ENCODE measurements around the gene KIF1A. TPM values are rescaled to one million over a fixed set of nuclear protein-coding genes. Genes with fewer than 3 reads are reported as not detected.

Gene KIF1A
- total RNA-seq, 1 donor, result not detected

DNA sequence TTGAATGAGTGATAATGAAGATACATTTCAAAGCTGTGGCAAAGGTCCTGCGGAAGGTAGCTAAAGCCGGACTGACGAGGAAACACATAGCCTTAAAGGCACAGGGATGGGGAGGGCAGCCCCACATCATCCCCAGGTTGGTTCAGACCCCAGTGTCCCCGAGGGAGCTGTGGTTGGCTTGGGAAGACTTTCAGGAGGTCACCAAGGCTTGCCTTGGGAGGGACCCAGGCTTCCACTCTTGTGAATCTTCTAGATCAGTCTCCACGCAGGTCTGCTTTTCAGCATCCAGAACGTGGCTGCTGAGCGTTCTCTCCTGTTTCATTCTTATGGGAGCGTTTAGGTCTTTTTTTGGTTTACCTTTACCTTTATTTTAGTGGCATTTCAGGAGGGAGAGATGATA, 16.8 kb downstream of the KIF1A start:
- Histone ChIP-seq H3K27me3 (ENCODE audit: insufficient read depth, low read length) (peaks cover 15% of the 10 kb centered on the region), H3K4me1 (ENCODE audit: insufficient read depth, low read length) (no peaks in the 10 kb centered on the region), H3K9me3 (ENCODE audit: low read depth, low read length) (no peaks in the 10 kb centered on the region), H3K4me3 (ENCODE audit: low read length) (no peak overlapping the region)

DNA sequence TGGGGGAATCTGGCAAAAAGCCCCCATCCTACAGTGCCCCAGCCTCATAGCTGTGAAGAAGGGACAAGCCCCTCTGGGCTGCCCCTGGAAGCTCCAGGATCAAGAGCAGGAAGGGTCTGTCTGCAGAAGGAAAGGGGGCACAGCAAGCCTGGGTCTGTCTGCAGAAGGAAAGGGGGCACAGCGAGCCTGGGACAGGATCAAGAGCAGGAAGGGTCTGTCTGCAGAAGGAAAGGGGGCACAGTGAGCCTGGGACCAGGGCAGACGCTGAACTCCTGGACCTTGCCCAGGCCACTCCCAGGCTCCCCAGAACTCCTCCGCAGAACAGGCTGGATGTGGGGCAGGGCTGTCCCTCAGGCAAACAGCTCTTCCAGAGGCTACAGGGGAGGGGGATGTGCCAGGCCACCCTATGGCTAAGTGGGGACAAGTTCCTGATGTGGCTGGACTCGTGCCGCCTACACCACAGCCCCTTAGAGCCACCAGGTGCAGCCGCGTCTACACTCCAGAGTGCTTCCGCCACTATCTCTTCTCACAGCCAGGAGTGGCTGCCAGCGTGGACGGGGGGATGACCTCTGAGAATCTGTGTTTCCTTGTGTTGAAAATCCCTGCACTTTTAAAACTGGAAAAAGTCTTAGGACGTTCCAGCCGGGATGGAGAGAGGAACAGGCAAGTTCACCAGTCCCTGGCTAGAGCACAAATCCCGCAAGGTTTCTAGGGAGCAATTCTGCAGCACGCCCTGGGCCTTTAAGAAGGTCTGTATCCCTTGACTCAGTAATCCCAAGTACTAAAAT, 20.8 kb downstream of the KIF1A start:
- Histone ChIP-seq H3K27me3 (ENCODE audit: insufficient read depth, low read length) (peaks cover 12% of the 10 kb centered on the region), H3K4me1 (ENCODE audit: insufficient read depth, low read length) (no peaks in the 10 kb centered on the region), H3K9me3 (ENCODE audit: low read depth, low read length) (no peaks in the 10 kb centered on the region), H3K4me3 (ENCODE audit: low read length) (no peak overlapping the region)

DNA sequence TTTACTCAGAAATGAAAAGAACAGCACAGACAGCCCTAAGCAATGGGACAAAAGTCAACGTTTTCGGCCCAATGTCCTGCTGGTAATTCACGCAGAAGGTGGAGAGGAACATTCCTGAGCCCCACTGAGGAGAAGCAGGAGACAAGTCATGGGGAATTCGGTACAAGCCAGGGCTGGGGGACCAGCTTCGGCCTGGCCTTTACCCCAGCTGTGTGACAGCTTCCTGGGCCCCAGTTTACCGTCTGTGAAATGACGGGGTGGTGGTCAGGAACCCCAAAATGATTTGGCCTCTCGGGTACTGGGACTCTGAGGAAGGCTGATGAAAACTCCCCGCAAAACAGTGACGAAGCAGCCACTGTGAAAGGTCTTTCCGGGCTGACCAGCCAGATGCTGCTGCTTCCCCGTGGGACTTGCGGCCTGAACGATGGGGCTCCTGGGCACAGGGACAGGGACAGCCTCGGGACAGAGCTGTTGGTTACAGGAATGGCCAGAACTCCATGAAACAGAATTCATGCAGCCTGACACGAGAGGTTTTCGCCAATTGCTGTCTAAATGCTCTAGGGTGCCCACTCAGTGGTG, 21.6 kb downstream of the KIF1A start:
- peaks cover 12% of the 10 kb centered on the region for H3K27me3 ChIP-seq (ENCODE audit: insufficient read depth, low read length)
- H3K4me3 ChIP-seq (ENCODE audit: low read length), result no peak overlapping the region
- no peaks in the 10 kb centered on the region for H3K4me1 ChIP-seq (ENCODE audit: insufficient read depth, low read length)

DNA sequence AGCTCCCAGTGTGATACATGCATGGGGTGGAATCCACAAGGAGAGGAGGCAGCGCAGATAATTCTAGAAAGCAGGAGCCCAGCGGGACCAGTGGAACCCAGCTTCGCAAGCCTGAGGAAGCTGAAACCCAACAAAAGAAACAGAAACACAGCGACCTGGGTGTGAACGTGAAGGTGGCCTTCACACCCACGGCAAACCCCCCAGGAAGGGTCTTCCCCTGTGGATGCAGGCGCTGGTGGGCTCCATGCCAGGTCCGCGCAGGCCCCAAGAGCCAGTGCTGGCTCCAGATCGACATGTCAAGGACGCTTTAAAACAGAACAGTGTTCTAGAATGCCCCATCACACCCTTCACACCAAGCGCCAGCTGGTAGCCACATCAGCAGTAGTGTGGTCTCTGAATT, 22.1 kb downstream of the KIF1A start:
- Histone ChIP-seq H3K9me3 (ENCODE audit: low read depth, low read length) (no peaks in the 10 kb centered on the region), H3K27me3 (ENCODE audit: insufficient read depth, low read length) (peaks cover 12% of the 10 kb centered on the region), H3K4me1 (ENCODE audit: insufficient read depth, low read length) (no peaks in the 10 kb centered on the region), H3K4me3 (ENCODE audit: low read length) (no peak overlapping the region)

More for the DNA sequence above, 21.6 kb downstream of the KIF1A start:
- H3K9me3 ChIP-seq (ENCODE audit: low read depth, low read length), result no peaks in the 10 kb centered on the region

DNA sequence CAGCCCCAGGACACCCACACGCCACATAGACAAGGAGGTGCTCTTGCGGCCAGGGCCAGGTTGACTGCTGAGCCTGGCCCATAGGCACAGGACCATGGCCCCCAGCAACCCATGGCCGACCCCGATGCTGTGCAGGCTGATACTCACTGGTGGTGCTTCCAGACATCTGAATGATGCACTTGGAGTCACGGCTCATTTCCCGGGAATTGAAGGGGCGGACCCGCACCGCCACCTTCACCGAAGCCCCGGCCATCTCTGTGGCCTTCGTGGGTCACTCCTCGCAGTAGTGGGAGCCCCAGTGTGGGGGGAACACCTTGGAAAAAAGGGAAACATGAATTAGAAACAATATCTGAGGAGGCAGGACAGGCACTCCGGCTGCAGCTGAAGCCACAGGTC, 22.5 kb downstream of the KIF1A start:
- H3K9me3 ChIP-seq (ENCODE audit: low read depth, low read length), result no peaks in the 10 kb centered on the region
- H3K4me1 ChIP-seq (ENCODE audit: insufficient read depth, low read length), result no peaks in the 10 kb centered on the region
- H3K27me3 ChIP-seq (ENCODE audit: insufficient read depth, low read length), result peaks cover 10% of the 10 kb centered on the region
- H3K4me3 ChIP-seq (ENCODE audit: low read length), result no peak overlapping the region

DNA sequence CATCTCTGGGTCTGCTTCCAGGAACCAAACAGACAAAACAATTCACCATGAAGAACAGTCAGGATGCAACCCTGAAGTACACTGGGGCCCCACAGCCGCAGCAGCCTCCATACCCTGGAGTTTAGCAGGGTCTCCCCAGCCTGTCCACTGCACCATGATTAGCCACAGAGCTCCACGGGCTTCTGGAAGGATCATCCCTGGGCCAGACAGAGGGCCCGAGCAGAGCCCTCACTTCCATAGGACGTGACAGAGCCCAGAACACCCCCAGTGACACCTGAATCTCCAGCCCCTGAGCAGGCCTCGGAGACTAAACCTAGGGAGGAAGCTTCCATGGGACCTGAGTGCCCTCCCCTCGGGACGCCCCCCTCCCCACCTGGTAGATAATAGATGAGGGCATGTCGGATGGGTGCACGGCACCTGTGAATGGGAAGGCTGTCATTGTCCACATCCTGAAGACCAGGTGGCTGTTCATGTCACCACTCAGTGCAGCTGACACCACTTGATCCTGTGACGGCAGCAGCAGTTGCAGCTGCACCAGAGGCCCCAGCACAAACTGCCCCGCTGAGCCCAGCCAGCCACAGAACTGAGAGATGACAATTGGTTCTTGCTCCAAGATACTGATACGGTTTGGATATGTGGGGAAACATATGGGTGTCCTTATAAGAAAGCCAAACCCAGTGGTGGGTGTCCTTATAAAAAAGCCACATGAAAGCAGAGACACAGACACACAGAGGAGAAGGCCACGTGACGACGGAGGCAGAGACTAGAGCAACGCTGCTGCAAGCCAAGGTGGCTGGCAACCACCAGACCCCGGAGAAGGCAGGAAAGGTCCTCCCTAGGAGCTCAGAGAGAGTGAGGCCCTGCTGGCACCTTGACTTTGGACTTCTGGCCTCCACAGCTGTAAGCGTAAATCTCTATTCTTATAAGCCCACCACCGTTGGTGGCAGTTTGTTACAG, 23.2 kb downstream of the KIF1A start:
- H3K27me3 ChIP-seq (ENCODE audit: insufficient read depth, low read length), result peaks cover 10% of the 10 kb centered on the region
- no peaks in the 10 kb centered on the region for H3K4me1 ChIP-seq (ENCODE audit: insufficient read depth, low read length)
- no peak overlapping the region for H3K4me3 ChIP-seq (ENCODE audit: low read length)
- no peaks in the 10 kb centered on the region for H3K9me3 ChIP-seq (ENCODE audit: low read depth, low read length)

DNA sequence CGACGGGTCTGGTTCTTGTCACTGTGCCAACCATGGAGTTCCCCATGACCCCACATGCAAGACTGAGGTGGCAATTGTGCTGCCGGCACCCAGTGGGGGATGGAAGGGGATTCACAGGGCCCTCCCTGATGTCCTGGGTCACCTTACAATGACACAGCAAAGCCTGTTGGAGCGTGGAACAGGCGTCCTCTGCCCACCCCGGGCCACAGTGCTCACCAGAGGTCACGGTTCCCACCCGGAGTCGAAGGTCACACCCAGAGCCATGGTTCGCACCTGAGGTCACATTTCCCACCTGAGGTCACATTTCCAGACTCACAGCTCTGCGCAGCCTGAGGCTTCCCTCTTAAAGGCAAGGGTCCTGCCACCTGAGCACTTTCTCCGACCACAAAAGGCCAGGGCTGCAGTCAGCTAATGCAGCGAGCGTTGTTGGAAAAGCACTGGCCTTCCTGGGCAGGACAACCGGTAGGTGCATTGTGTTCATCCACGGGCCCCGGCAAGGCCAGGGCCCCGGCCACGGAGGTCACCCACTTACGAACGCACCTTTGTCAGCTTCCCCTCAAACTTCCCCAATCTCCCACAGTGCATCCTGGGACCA, 24.0 kb downstream of the KIF1A start:
- H3K4me1 ChIP-seq (ENCODE audit: insufficient read depth, low read length), result no peaks in the 10 kb centered on the region
- H3K9me3 ChIP-seq (ENCODE audit: low read depth, low read length), result no peaks in the 10 kb centered on the region
- peaks cover 5% of the 10 kb centered on the region for H3K27me3 ChIP-seq (ENCODE audit: insufficient read depth, low read length)
- no peak overlapping the region for H3K4me3 ChIP-seq (ENCODE audit: low read length)

DNA sequence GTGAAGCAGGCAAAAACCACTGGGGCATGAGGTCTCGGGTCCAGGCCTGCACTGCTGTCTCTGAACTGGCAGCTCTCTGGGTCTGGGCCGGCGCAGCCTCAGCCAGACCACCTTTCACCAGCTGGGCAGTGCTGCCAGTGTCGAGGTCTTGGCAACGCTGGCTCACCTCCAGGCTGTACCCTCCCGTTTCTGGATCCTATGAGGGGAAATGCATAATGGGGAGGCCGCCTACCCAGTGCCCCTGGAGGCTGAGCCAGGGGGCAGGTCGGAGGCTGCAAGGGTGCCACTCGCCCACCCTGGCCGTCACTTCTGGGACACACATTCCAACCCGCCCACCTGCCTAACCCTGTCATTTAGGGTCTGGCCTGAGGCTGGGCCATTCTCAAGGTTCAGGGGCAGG, 24.6 kb downstream of the KIF1A start:
- no peaks in the 10 kb centered on the region for H3K4me1 ChIP-seq (ENCODE audit: insufficient read depth, low read length)
- no peak overlapping the region for H3K4me3 ChIP-seq (ENCODE audit: low read length)
- H3K27me3 ChIP-seq (ENCODE audit: insufficient read depth, low read length), result peaks cover 3% of the 10 kb centered on the region
- no peaks in the 10 kb centered on the region for H3K9me3 ChIP-seq (ENCODE audit: low read depth, low read length)

DNA sequence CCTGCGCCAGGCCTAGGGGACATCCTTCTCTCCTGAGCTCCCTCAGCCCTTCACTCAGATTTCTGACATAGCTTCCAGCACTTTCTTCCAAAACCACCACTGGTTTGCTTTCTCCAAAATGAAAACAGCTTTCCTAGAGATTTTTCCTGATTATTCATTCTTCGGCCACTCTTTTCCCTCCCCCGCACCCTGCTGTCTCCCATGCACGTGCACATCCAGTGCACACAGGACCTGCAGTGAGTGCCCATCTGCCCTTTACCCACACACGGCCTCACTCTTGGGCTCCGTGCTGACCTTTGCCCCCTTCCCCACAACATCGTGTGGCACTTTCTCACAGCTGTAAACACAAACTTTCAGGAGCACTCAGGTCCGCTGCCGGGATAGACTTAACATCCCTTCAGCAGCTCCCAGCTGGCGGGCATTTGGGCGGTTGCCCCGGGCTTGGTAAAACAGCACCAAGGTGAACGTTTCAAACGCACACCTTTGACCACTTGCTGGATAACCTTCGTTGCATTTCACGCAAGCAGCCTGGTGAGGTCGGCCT, 25.8 kb downstream of the KIF1A start:
- Histone ChIP-seq H3K4me3 (ENCODE audit: low read length) (no peak overlapping the region), H3K4me1 (ENCODE audit: insufficient read depth, low read length) (no peaks in the 10 kb centered on the region), H3K9me3 (ENCODE audit: low read depth, low read length) (no peaks in the 10 kb centered on the region), H3K27me3 (ENCODE audit: insufficient read depth, low read length) (no peaks in the 10 kb centered on the region)

DNA sequence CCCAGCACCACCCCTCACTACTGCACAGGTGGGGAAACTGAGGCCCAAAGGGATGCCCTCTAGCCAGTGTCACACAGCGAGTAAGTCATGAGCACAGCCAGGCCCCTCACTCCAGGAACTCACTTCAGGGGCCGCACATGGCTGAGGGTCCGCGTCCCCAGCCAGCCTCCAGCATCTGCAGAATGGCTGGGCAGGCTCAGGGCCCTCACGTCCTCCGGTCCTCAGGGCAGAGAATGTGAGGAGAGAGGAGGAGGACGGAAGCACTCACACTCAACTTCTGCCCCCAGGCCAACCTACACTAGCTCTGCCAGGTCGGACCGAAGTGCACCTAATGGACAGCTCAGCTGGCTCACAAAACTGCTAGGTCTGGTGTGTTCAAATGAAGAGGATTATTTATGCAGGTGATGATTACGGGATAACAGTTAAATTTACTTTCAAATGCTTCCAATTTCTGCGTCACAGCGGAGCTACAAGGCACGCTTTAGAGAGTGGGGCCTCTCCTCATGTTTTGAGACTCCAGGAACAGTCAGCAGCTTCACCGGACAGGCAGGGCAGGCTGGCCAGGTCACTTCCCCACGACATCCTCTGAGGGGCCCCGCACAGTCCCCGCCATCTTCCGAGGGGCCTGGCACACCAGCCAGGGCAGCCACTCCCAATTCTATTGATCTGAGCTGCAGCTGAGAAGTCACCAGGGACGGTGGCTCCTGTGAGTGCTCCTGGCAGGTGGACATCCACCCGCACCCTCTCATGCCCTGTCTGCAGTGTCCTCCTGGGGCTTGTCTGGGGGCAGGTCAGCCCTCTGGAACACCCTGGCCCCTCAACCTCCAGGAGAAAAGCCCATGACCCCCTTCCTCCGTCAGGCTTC, 26.5 kb downstream of the KIF1A start:
- no peak overlapping the region for H3K4me3 ChIP-seq (ENCODE audit: low read length)
- no peaks in the 10 kb centered on the region for H3K9me3 ChIP-seq (ENCODE audit: low read depth, low read length)
- no peaks in the 10 kb centered on the region for H3K27me3 ChIP-seq (ENCODE audit: insufficient read depth, low read length)
- no peaks in the 10 kb centered on the region for H3K4me1 ChIP-seq (ENCODE audit: insufficient read depth, low read length)

DNA sequence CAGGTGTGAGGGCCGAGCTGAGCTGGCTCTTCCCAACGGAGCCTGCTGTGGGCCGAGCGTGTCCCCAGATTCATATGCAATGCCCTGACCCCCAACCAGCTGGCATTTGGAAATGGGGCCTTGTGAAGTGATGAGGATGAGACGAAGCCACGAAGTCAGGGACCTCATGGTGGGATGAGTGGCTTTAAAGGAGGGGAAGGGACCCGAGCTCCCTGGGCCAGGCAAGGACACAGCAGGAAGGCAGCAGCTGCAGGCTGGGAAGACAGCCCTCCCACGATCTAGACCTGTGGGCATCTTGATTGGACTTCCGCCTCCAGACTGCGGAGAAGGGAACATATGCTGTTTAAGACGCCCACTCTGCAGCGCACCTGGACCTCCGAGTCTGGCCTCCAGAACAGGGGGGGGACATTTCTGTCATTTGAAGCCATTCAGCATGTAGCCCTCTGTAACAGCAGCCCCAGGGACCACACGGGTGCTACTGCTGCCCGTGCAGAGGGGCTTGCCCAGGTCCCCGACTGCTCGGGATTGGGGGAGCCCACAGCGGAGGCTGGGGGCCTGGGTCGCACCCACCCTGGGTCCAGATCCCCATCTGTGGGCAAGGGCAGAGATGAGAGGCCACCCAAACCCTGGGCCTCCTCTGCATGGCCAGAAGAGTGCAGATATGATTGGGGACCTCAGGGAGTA, 27.2 kb downstream of the KIF1A start:
- no peaks in the 10 kb centered on the region for H3K9me3 ChIP-seq (ENCODE audit: low read depth, low read length)
- H3K4me3 ChIP-seq (ENCODE audit: low read length), result no peak overlapping the region
- no peaks in the 10 kb centered on the region for H3K4me1 ChIP-seq (ENCODE audit: insufficient read depth, low read length)
- no peaks in the 10 kb centered on the region for H3K27me3 ChIP-seq (ENCODE audit: insufficient read depth, low read length)

DNA sequence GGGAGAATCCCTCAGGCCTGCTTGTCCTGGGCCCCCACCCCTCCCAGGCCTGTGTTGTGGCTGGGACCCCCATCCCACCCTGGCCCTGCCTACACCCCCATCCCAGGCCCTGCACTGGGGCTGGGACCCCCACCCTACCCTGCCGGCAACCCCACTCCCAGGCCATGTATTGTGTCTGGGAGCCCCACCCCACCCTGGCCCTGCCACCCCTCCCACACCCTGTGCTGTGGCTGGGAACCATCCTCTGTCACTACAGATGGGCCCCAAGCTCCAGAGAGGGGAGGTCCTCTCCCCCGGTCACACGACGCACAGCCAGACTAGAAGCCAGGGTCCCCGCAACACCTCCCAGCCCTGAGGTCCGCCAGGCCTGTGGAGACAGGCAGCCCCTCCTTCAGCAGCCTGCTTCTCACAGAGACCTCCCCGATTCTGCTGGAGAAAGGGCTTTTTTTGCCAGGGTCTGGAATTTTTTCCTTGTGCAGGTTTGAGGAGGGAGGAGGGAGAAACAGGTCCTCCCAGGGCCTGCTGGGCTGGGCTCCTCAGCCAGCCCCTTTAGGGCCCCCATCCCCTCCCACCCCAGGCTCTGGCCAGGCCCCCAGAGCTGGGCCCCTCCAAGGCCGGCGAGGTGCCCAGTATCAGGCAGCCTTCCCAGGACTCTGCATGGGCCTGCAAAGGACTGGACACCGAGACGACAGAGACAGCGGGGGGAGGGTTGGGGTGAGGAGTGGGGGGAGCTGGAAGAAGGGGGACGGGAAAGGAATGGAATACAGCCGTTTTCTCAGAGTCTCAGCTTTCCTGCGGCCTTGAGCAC, 28.0 kb downstream of the KIF1A start:
- H3K4me1 ChIP-seq (ENCODE audit: insufficient read depth, low read length), result no peaks in the 10 kb centered on the region
- no peaks in the 10 kb centered on the region for H3K27me3 ChIP-seq (ENCODE audit: insufficient read depth, low read length)

DNA sequence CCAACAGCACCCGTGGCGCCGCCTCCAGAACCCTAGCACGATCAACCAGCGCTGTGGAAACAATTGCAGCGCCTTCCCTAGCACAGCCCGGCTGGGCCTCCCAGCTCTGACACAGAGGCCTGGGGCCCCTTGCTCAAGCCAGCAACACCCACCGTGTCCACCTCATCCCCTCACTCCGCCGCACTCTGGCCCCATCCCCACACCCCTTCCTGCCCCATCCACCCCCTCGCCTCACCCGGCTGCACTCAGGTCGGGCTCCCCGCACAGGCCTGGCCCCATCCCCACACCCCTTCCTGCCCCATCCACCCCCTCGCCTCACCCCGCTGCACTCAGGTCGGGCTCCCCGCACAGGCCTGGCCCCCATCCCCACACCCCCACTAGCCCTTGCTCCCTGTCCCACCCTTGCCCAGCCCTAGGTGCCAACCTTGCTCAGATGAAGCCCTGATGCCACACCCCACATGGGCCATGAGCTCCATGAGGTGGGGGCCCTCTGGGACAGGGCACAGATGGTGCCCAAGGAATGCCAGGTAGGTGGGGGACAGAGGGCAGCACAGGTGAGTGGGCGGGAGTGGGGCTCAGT, 28.7 kb downstream of the KIF1A start:
- H3K27me3 ChIP-seq (ENCODE audit: insufficient read depth, low read length), result no peaks in the 10 kb centered on the region
- no peaks in the 10 kb centered on the region for H3K4me1 ChIP-seq (ENCODE audit: insufficient read depth, low read length)
- no peak overlapping the region for H3K4me3 ChIP-seq (ENCODE audit: low read length)
- no peaks in the 10 kb centered on the region for H3K9me3 ChIP-seq (ENCODE audit: low read depth, low read length)

More for the DNA sequence above, 28.0 kb downstream of the KIF1A start:
- Histone ChIP-seq H3K9me3 (ENCODE audit: low read depth, low read length) (no peaks in the 10 kb centered on the region), H3K4me3 (ENCODE audit: low read length) (no peak overlapping the region)
